ENCODE results near the gene MAEA.

GRCh38 chr4:1382776-1383727, 93.4 kb downstream of the MAEA start:
- TF ChIP-seq, protein P1, sequence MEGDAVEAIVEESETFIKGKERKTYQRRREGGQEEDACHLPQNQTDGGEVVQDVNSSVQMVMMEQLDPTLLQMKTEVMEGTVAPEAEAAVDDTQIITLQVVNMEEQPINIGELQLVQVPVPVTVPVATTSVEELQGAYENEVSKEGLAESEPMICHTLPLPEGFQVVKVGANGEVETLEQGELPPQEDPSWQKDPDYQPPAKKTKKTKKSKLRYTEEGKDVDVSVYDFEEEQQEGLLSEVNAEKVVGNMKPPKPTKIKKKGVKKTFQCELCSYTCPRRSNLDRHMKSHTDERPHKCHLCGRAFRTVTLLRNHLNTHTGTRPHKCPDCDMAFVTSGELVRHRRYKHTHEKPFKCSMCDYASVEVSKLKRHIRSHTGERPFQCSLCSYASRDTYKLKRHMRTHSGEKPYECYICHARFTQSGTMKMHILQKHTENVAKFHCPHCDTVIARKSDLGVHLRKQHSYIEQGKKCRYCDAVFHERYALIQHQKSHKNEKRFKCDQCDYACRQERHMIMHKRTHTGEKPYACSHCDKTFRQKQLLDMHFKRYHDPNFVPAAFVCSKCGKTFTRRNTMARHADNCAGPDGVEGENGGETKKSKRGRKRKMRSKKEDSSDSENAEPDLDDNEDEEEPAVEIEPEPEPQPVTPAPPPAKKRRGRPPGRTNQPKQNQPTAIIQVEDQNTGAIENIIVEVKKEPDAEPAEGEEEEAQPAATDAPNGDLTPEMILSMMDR (conservative IDR thresholded peaks at IDR 0.05; ENCODE audit: low read length), result no peak
- no peak for TF ChIP-seq EZH2phosphoT487 (IDR thresholded peaks at IDR 0.05; ENCODE audit: borderline replicate concordance)

Measured in Loucy (cell line).